HK-2 (cell line): Measurements from ENCODE around the gene PLEKHG4B.
"Not testable (repeated sequence)": the region's sequence is repeated elsewhere in the genome, so short reads cannot be mapped to it uniquely, and the experiment has no call there.

Experiments
- DNase-seq: peaks from one replicate; pipeline ENCODE4 v3.0.0-alpha.2; 2018; ENCODE audit not compliant: unreplicated experiment

PLEKHG4B gene

GRCh38 chr5:93221-93980 lies 1.4 kb downstream of the PLEKHG4B start:
- DNase-seq = no peak

- no peak for DNase-seq
Measured at GRCh38 chr5:94113-94892, 2.3 kb downstream of the PLEKHG4B start.

- no peak for DNase-seq
Measured at GRCh38 chr5:95241-95980, 3.4 kb downstream of the PLEKHG4B start.

GRCh38 chr5:96976-97660 lies 5.2 kb downstream of the PLEKHG4B start:
- no peak for DNase-seq

- DNase-seq = no peak
Measured at GRCh38 chr5:99815-100214, 7.8 kb downstream of the PLEKHG4B start.

GRCh38 chr5:102411-103043 lies 10.6 kb downstream of the PLEKHG4B start:
- no peak for DNase-seq

GRCh38 chr5:104106-104505 lies 12.1 kb downstream of the PLEKHG4B start:
- not testable (repeated sequence) for DNase-seq

GRCh38 chr5:104778-105296 lies 12.9 kb downstream of the PLEKHG4B start:
- DNase-seq = no peak

GRCh38 chr5:105504-106070 lies 13.6 kb downstream of the PLEKHG4B start:
- no peak for DNase-seq

GRCh38 chr5:106587-106986 lies 14.6 kb downstream of the PLEKHG4B start:
- DNase-seq = no peak

GRCh38 chr5:107526-107925 lies 15.6 kb downstream of the PLEKHG4B start:
- no peak for DNase-seq

- no peak for DNase-seq
Measured at GRCh38 chr5:109826-110225, 17.9 kb downstream of the PLEKHG4B start.

GRCh38 chr5:110270-110888 lies 18.4 kb downstream of the PLEKHG4B start:
- DNase-seq = no peak

- no peak for DNase-seq
Measured at GRCh38 chr5:111171-111570, 19.2 kb downstream of the PLEKHG4B start.

- DNase-seq = no peak
Measured at GRCh38 chr5:119486-120097, 27.6 kb downstream of the PLEKHG4B start.

GRCh38 chr5:121432-121831 lies 29.5 kb downstream of the PLEKHG4B start:
- DNase-seq = no peak

- no peak for DNase-seq
Measured at GRCh38 chr5:125815-126214, 33.8 kb downstream of the PLEKHG4B start.

GRCh38 chr5:126806-127205 lies 34.8 kb downstream of the PLEKHG4B start:
- no peak for DNase-seq

GRCh38 chr5:127886-128285 lies 35.9 kb downstream of the PLEKHG4B start:
- DNase-seq = no peak

GRCh38 chr5:128446-128845 lies 36.5 kb downstream of the PLEKHG4B start:
- DNase-seq = no peak
